CD14-positive monocyte (primary cell): Measurements from ENCODE around the gene AJUBA. TPM values are rescaled to one million over a fixed set of nuclear protein-coding genes. Genes with fewer than 3 reads are reported as not detected.

Experiments
- DNase-seq, 3 donors: peaks; one replicate each; pipeline ENCODE4 v3.0.0-alpha.2; 2011 to 2022
- H2AFZ ChIP-seq: 2 replicates; pipeline ENCODE4 v1.6.0; 2012; ENCODE audit warnings: mild to moderate bottlenecking, low read depth, low read length, inconsistent platforms; ENCODE audit not compliant: insufficient read depth, poor library complexity, severe bottlenecking
- H3K27ac ChIP-seq, 2 donors: 1 replicate in 1 of 2; 2 replicates in 1 of 2; pipeline ENCODE4 v1.5.1; 2012 to 2013; ENCODE audit warnings: low read length in 2 of 2, control low read depth in 1 of 2, inconsistent platforms in 1 of 2, low read depth in 1 of 2, mild to moderate bottlenecking in 1 of 2
- H3K27me3 ChIP-seq, 2 donors: one replicate each; pipeline versions ENCODE4 v1.6.0 to v1.6.1; 2011 to 2013; ENCODE audit warnings: low read length in 2 of 2; ENCODE audit not compliant: control insufficient read depth in 2 of 2, insufficient read depth in 2 of 2
- H3K36me3 ChIP-seq, 2 donors: replicated peaks in 1 of 2; 1 replicate in 1 of 2; 2 replicates in 1 of 2; pipeline versions ENCODE4 v1.5.1 to v1.6.1; 2012 to 2013; ENCODE audit warnings: low read length in 2 of 2, control low read depth in 1 of 2, inconsistent platforms in 1 of 2, mild to moderate bottlenecking in 1 of 2; ENCODE audit not compliant: insufficient read depth in 2 of 2, control insufficient read depth in 1 of 2
- H3K4me1 ChIP-seq, 2 donors: 1 replicate in 1 of 2; 2 replicates in 1 of 2; pipeline versions ENCODE4 v1.5.1 to v1.6.1; 2012 to 2013; ENCODE audit warnings: low read length in 2 of 2, control low read depth in 1 of 2, inconsistent platforms in 1 of 2, mild to moderate bottlenecking in 1 of 2, moderate library complexity in 1 of 2; ENCODE audit not compliant: insufficient read depth in 2 of 2, control insufficient read depth in 1 of 2
- H3K4me2 ChIP-seq: replicated peaks from 2 replicates; pipeline ENCODE3; 2012; ENCODE audit warnings: low read length, moderate library complexity, mild to moderate bottlenecking; ENCODE audit not compliant: poor library complexity, severe bottlenecking; ENCODE audit errors: extremely low read depth
- H3K4me3 ChIP-seq, 3 experiments: fragments of 200-600 bp in 1 of 3; sonication (generic) in 1 of 3; replicated peaks in 1 of 3; 1 replicate in 2 of 3; 2 replicates in 1 of 3; pipeline ENCODE4 v1.5.1; 2011 to 2013; ENCODE audit warnings: low read length in 3 of 3, mild to moderate bottlenecking in 3 of 3, control low read depth in 2 of 3, low read depth in 2 of 3, inconsistent platforms in 1 of 3, moderate library complexity in 1 of 3
- H3K79me2 ChIP-seq: 2 replicates; pipeline ENCODE4 v1.6.0; 2012; ENCODE audit warnings: mild to moderate bottlenecking, control low read depth, inconsistent platforms, low read length, moderate library complexity; ENCODE audit not compliant: insufficient read depth
- H3K9ac ChIP-seq: 2 replicates; pipeline ENCODE4 v1.6.0; 2017; ENCODE audit warnings: low read length, mild to moderate bottlenecking; ENCODE audit not compliant: insufficient read depth, poor library complexity, severe bottlenecking
- H3K9me3 ChIP-seq, 2 donors: replicated peaks in 1 of 2; 1 replicate in 1 of 2; 2 replicates in 1 of 2; pipeline versions ENCODE4 v1.5.1 to v1.6.1; 2012 to 2013; ENCODE audit warnings: low read length in 2 of 2, control low read depth in 1 of 2; ENCODE audit not compliant: control insufficient read depth in 1 of 2, insufficient read depth in 1 of 2
- H4K20me1 ChIP-seq: 2 replicates; pipeline ENCODE4 v1.6.0; 2012; ENCODE audit warnings: mild to moderate bottlenecking, low read length, control low read depth, moderate library complexity; ENCODE audit not compliant: insufficient read depth
- H3K27ac Mint-ChIP-seq, 7 donors: one replicate each; pipeline ENCODE4 v1.8.0; 2020; ENCODE audit warnings: mild to moderate bottlenecking in 7 of 7, mixed read lengths in 7 of 7, moderate library complexity in 6 of 7, inconsistent platforms in 2 of 7
- H3K27me3 Mint-ChIP-seq, 3 donors: one replicate each; pipeline ENCODE4 v1.8.0; 2021 to 2022; ENCODE audit warnings: low read depth in 3 of 3, mild to moderate bottlenecking in 3 of 3, mixed read lengths in 3 of 3, moderate library complexity in 3 of 3, inconsistent platforms in 1 of 3
- H3K36me3 Mint-ChIP-seq, 2 donors: one replicate each; pipeline ENCODE4 v1.8.0; 2020; ENCODE audit warnings: mixed read lengths in 2 of 2, inconsistent platforms in 1 of 2, mild to moderate bottlenecking in 1 of 2
- H3K4me1 Mint-ChIP-seq: one replicate; pipeline ENCODE4 v1.8.0; 2020; ENCODE audit warnings: mild to moderate bottlenecking, mixed read lengths
- H3K4me3 Mint-ChIP-seq, 2 donors: one replicate each; pipeline ENCODE4 v1.8.0; 2020; ENCODE audit warnings: mild to moderate bottlenecking in 2 of 2, mixed read lengths in 2 of 2, moderate library complexity in 1 of 2
- H3K9me3 Mint-ChIP-seq, 7 donors: one replicate each; pipeline ENCODE4 v1.8.0; 2020 to 2022; ENCODE audit warnings: mixed read lengths in 7 of 7, mild to moderate bottlenecking in 6 of 7, moderate library complexity in 6 of 7, inconsistent platforms in 2 of 7
- WGBS: methylation state at CpG from one replicate; pipeline ENCODE4 v1.1.5; 2013; ENCODE audit warnings: missing lambda C conversion rate; ENCODE audit not compliant: insufficient coverage; 5-methylcytosine and 5-hydroxymethylcytosine counted together
- intact Hi-C, 2 donors: fragments of 100-400 bp; cut with micrococcal nuclease; formaldehyde crosslinking; loops; one replicate each; pipeline versions ENCODE4 v1.15.0 to v1.15.1; 2023
- polyA minus RNA-seq: library from RNA; depleted of rRNA, polyadenylated mRNA; stranded (reverse); fragments of >200 nt; gene quantifications from 2 replicates; pipeline ENCODE4 v1.2.3, GENCODE V29; 2012
- polyA plus RNA-seq, 3 donors: library from polyadenylated mRNA; depleted of rRNA in 1 of 3; unstranded in 2 of 3; stranded (reverse) in 1 of 3; fragments of 300-500 nt in 2 of 3; fragments of >200 nt in 1 of 3; fragmentation: Illumina TruSeq in 2 of 3; gene quantifications; 1 replicate in 2 of 3; 2 replicates in 1 of 3; pipeline ENCODE4 v1.2.3, GENCODE V29; 2012 to 2021
- total RNA-seq, 12 experiments: library from RNA in 1 of 12; stranded (reverse) in 1 of 12; fragments of 120-200 nt in 1 of 12; gene quantifications; one replicate each; pipeline ENCODE4 v1.2.4 and lab custom pipeline; 2013 to 2026; ENCODE audit warnings: mixed read lengths in 6 of 12, inconsistent platforms in 1 of 12
- TF ChIP-seq, protein P1 (sequence below): fragments of 200-600 bp; IDR thresholded peaks from one replicate; pipeline ENCODE4 v1.8.0; 2022; ENCODE audit warnings: antibody characterized with exemption, mild to moderate bottlenecking

Gene AJUBA
- 0.04 TPM for total RNA-seq (2013)
- polyA plus RNA-seq (under 1 TPM in 1 of 3 donors, not detected in 2; 0.04 TPM), polyA minus RNA-seq (0.16 and 0.28 TPM in 2 replicates), total RNA-seq (lab: John Stamatoyannopoulos, UW) (0.14 to 2.0 (median 0.26) reads per million in 11 experiments)

DNA sequence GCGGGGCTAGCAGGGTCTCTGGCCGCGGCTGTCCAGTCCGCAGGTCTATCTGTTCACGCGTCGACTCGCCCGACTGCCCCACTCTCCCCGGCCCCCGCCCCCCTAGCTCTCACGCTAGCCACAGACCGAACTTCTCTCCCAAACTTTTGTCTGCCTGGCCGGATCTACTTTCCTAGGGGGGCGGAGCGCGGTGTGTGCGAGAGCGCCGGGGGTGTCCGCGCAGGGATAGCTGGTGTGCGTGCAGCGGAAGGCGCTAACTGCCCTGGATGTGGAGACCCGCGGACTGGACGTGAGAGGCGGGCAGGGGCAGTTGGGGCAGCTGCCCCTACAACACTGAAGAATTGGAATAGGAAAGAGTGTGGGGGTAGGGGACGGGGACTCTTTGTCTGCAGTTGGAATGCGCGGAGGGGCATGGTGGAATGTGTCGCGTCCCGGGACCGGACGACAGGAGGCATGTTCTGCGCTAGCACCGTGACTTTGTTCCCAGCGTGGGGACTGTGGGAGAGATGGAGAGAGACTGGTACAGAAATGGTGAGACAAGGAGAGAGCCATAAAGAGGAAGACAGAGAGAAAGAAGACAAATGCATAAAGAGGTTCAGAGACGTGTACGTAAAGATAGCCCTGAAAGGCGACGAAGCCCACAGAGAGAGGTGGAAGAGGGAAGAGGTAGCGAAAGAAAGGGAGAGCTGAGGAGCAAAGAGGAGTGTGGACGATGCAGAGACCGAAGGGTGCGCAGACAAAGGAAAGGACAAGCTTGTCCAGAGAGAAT lies at the start of gene AJUBA:
Gene AJUBA, minus strand, starts transcription at position 75 of the 769 bp plus-strand sequence. CDS start 285 bp downstream, outside the sequence.
- peaks cover 33 to 45% of the 10 kb centered on the region in 2 donors for H3K27me3 ChIP-seq
- Mint-ChIP-seq H3K27ac (no peak within 1 kb of the TSS), H3K4me3 (no peak within 1 kb of the TSS), H3K9me3 (peaks cover 0 to 8% (median 3%) of the 10 kb centered on the region in 7 donors), H3K4me1 (peaks cover 6% of the 10 kb centered on the region), H3K27me3 (peaks cover 25 to 37% (median 29%) of the 10 kb centered on the region in 3 donors), H3K36me3 (peaks cover 9 to 12% of the 10 kb centered on the region in 2 donors)
- peaks cover 4 to 7% of the 10 kb centered on the region in 2 donors for H3K36me3 ChIP-seq
- no peak within 1 kb of the TSS for H3K27ac ChIP-seq
- peaks cover 0 to 4% of the 10 kb centered on the region in 2 donors for H3K9me3 ChIP-seq
- no peaks in the 10 kb centered on the region for H4K20me1 ChIP-seq
- H3K4me2 ChIP-seq, result peak within 1 kb of the TSS; percentile 93
- peak within 1 kb of the TSS; percentile 61 for H3K9ac ChIP-seq
- peak; percentile 56 to 68 (median 64) for DNase-seq
- intact Hi-C loops, result loop anchor here in 1 of 2 donors (5.0 to 10.0 kb wide), 2 partner anchors 48 to 415 kb away; no protein-coding TSS in a partner anchor
- no peaks in the 10 kb centered on the region for H3K79me2 ChIP-seq
- TF ChIP-seq, protein P1, sequence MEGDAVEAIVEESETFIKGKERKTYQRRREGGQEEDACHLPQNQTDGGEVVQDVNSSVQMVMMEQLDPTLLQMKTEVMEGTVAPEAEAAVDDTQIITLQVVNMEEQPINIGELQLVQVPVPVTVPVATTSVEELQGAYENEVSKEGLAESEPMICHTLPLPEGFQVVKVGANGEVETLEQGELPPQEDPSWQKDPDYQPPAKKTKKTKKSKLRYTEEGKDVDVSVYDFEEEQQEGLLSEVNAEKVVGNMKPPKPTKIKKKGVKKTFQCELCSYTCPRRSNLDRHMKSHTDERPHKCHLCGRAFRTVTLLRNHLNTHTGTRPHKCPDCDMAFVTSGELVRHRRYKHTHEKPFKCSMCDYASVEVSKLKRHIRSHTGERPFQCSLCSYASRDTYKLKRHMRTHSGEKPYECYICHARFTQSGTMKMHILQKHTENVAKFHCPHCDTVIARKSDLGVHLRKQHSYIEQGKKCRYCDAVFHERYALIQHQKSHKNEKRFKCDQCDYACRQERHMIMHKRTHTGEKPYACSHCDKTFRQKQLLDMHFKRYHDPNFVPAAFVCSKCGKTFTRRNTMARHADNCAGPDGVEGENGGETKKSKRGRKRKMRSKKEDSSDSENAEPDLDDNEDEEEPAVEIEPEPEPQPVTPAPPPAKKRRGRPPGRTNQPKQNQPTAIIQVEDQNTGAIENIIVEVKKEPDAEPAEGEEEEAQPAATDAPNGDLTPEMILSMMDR, result no peak
- H2AFZ ChIP-seq, result peak within 1 kb of the TSS; percentile 92
- WGBS, result 0% methylated on average over 35 of the region's 48 CpGs
- H3K4me1 ChIP-seq, result peaks cover 25 to 27% of the 10 kb centered on the region in 2 donors
- H3K4me3 ChIP-seq, result peak within 1 kb of the TSS; percentile 47 to 81 (median 77)

DNA sequence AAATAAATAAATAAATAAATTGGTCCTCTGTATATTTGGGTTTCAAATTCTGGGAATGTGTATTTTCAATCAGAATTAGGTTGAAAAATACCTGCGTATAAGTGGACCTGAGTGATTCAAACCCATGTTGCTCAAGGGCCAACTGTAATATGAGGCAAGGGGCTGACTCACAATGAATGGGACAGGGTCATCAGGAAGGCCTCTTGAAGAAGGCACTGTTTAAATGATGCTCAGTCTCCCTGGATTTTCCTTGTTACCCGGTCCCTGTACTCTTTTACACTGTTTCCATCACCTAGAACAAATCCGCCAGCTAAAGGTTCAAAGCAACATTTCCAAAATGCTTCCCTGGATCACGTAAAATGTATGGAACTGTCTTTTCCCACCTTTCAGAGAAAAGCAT lies 48.6 kb upstream of the AJUBA start:
- H3K4me1 Mint-ChIP-seq, result peaks cover 22% of the 10 kb centered on the region
- Histone ChIP-seq H3K4me3 (no peak overlapping the region), H2AFZ (no peak overlapping the region), H3K9ac (no peak overlapping the region), H3K9me3 (no peaks in the 10 kb centered on the region), H4K20me1 (no peaks in the 10 kb centered on the region), H3K4me2 (no peak overlapping the region), H3K27me3 (no peaks in the 10 kb centered on the region), H3K79me2 (peaks cover 22% of the 10 kb centered on the region), H3K36me3 (peaks cover 38 to 40% of the 10 kb centered on the region in 2 donors), H3K4me1 (peaks cover 16 to 21% of the 10 kb centered on the region in 2 donors), H3K27ac (no peak overlapping the region)
- DNase-seq, result no peak
- no peaks in the 10 kb centered on the region for H3K9me3 Mint-ChIP-seq
- H3K4me3 Mint-ChIP-seq, result no peak overlapping the region
- 97% methylated on average over 4 of the region's 4 CpGs for WGBS
- intact Hi-C loops, result no loop called here
- peaks cover 38 to 58% of the 10 kb centered on the region in 2 donors for H3K36me3 Mint-ChIP-seq
- no peak overlapping the region for H3K27ac Mint-ChIP-seq
- H3K27me3 Mint-ChIP-seq, result peaks cover 0 to 1% (median 0%) of the 10 kb centered on the region in 3 donors
- TF ChIP-seq, protein P1, result no peak
